ENCODE measurements around the gene TBC1D19. TPM values are rescaled to one million over a fixed set of nuclear protein-coding genes. Genes with fewer than 3 reads are reported as not detected.

The TBC1D19 gene
- total RNA-seq, 1 experiment from 2014 or later = 2.2 TPM

GRCh38 chr4:26594371-26594770 lies 10.5 kb downstream of the TBC1D19 start:
- in situ Hi-C loops (cut with HindIII; ENCODE audit: low pct_unique_long_range_greater_than_20kb, low sequenced_read_pairs) = no loop called here
- H3K27ac ChIP-seq (ENCODE audit: low read length) = no peak overlapping the region
- no peaks in the 10 kb centered on the region for H3K4me1 ChIP-seq (ENCODE audit: control insufficient read depth, insufficient read depth, low read length)
- BruUV-seq (replicated peaks) = no TSS peak
- H3K4me3 ChIP-seq (ENCODE audit: low read depth in 2 of 2, low read length in 2 of 2) = no peak overlapping the region
- ChIA-PET CTCF (no interaction called here), POLR2A (no interaction called here)
- intact Hi-C loops (cut with micrococcal nuclease; ENCODE audit: unreplicated experiment) = no loop called here
- no peaks in the 10 kb centered on the region; the same call in 1 of the 2 replicates for H3K36me3 ChIP-seq (ENCODE audit: control insufficient read depth, insufficient read depth, low read length)
- TF ChIP-seq CTCF (IDR thresholded peaks at IDR 0.05) (no peak), SIN3A (IDR thresholded peaks at IDR 0.05; ENCODE audit: borderline replicate concordance, insufficient read depth, low read depth, low read length) (no peak), REST (IDR thresholded peaks at IDR 0.05; ENCODE audit: insufficient read depth in 1 of 2, low read depth in 2 of 2, low read length in 1 of 2) (no peak), TCF7L2 (IDR thresholded peaks at IDR 0.05; ENCODE audit: low read depth, low read length) (no peak), POLR2AphosphoS5 (IDR thresholded peaks at IDR 0.05; ENCODE audit: low read depth, low read length) (no peak)
- DNase-seq (ENCODE audit: low read depth, low spot score) (no peak), ATAC-seq (no peak)
- H3K27me3 ChIP-seq (ENCODE audit: control insufficient read depth, insufficient read depth, low read length) = no peaks in the 10 kb centered on the region
- H3K9me3 ChIP-seq (ENCODE audit: control insufficient read depth, insufficient read depth, low read depth, low read length) = no peaks in the 10 kb centered on the region

GRCh38 chr4:26594778-26595177 lies 10.9 kb downstream of the TBC1D19 start:
- Histone ChIP-seq H3K27me3 (ENCODE audit: control insufficient read depth, insufficient read depth, low read length) (no peaks in the 10 kb centered on the region), H3K9me3 (ENCODE audit: control insufficient read depth, insufficient read depth, low read depth, low read length) (no peaks in the 10 kb centered on the region), H3K4me1 (ENCODE audit: control insufficient read depth, insufficient read depth, low read length) (no peaks in the 10 kb centered on the region), H3K4me3 (ENCODE audit: low read depth in 2 of 2, low read length in 2 of 2) (no peak overlapping the region), H3K36me3 (ENCODE audit: control insufficient read depth, insufficient read depth, low read length) (no peaks in the 10 kb centered on the region; the same call in 1 of the 2 replicates), H3K27ac (ENCODE audit: low read length) (no peak overlapping the region)
- DNase-seq (ENCODE audit: low read depth, low spot score) = no peak
- no peak for ATAC-seq
- BruUV-seq (replicated peaks) = no TSS peak
- TF ChIP-seq SIN3A (IDR thresholded peaks at IDR 0.05; ENCODE audit: borderline replicate concordance, insufficient read depth, low read depth, low read length) = no peak
- POLR2A ChIA-PET = no interaction called here
- CTCF ChIA-PET = no interaction called here
- intact Hi-C loops (cut with micrococcal nuclease; ENCODE audit: unreplicated experiment) (no loop called here), in situ Hi-C loops (cut with HindIII; ENCODE audit: low pct_unique_long_range_greater_than_20kb, low sequenced_read_pairs) (no loop called here)

GRCh38 chr4:26596843-26597242 lies 13.0 kb downstream of the TBC1D19 start:
- H3K4me1 ChIP-seq (ENCODE audit: control insufficient read depth, insufficient read depth, low read length) = no peaks in the 10 kb centered on the region
- no peaks in the 10 kb centered on the region for H3K9me3 ChIP-seq (ENCODE audit: control insufficient read depth, insufficient read depth, low read depth, low read length)
- CTCF ChIA-PET = no interaction called here
- DNase-seq (ENCODE audit: low read depth, low spot score) = no peak
- no peak for TF ChIP-seq TCF7L2 (IDR thresholded peaks at IDR 0.05; ENCODE audit: low read depth, low read length)
- TF ChIP-seq CTCF (IDR thresholded peaks at IDR 0.05) = no peak
- TF ChIP-seq SIN3A (IDR thresholded peaks at IDR 0.05; ENCODE audit: borderline replicate concordance, insufficient read depth, low read depth, low read length) = no peak
- TF ChIP-seq REST (IDR thresholded peaks at IDR 0.05; ENCODE audit: insufficient read depth in 1 of 2, low read depth in 2 of 2, low read length in 1 of 2) = no peak
- TF ChIP-seq POLR2AphosphoS5 (IDR thresholded peaks at IDR 0.05; ENCODE audit: low read depth, low read length) = no peak
- no peak overlapping the region for H3K27ac ChIP-seq (ENCODE audit: low read length)
- in situ Hi-C loops (cut with HindIII; ENCODE audit: low pct_unique_long_range_greater_than_20kb, low sequenced_read_pairs) (no loop called here), intact Hi-C loops (cut with micrococcal nuclease; ENCODE audit: unreplicated experiment) (no loop called here)
- ATAC-seq = no peak
- no peak overlapping the region for H3K4me3 ChIP-seq (ENCODE audit: low read depth in 2 of 2, low read length in 2 of 2)
- H3K27me3 ChIP-seq (ENCODE audit: control insufficient read depth, insufficient read depth, low read length) = no peaks in the 10 kb centered on the region
- POLR2A ChIA-PET = interaction anchor here (0.7 kb wide), 1 partner anchor 52 kb away, joined by 5 read pairs; no protein-coding TSS in a partner anchor
- H3K36me3 ChIP-seq (ENCODE audit: control insufficient read depth, insufficient read depth, low read length) = no peaks in the 10 kb centered on the region; the same call in 1 of the 2 replicates
- BruUV-seq (replicated peaks) = no TSS peak

Measured in Panc1 (cell line).